Keratinocyte (primary cell): ENCODE results near the gene CD72. TPM values are rescaled to one million over a fixed set of nuclear protein-coding genes. Genes with fewer than 3 reads are reported as not detected.

Experiments
- DNase-seq: peaks from one replicate; pipeline ENCODE4 v3.0.0-alpha.2; 2011; ENCODE audit warnings: low read depth, missing footprints, low spot score
- FAIRE-seq: peaks from 2 replicates; lab custom pipeline; 2011; peaks lifted over from hg19 to GRCh38; lab: Jason Lieb, UNC
- H2AFZ ChIP-seq: 2 replicates; pipeline ENCODE4 v1.6.0; 2012; ENCODE audit warnings: low read length, control low read depth, inconsistent platforms; ENCODE audit not compliant: control insufficient read depth
- H3K27ac ChIP-seq: 2 replicates; pipeline ENCODE4 v1.5.1; 2011; ENCODE audit warnings: low read length; ENCODE audit not compliant: control insufficient read depth, insufficient read depth
- H3K27me3 ChIP-seq: 3 replicates; pipeline ENCODE4 v1.6.0; 2011; ENCODE audit warnings: low read length; ENCODE audit not compliant: control insufficient read depth, insufficient read depth; ENCODE audit errors: extremely low read depth
- H3K36me3 ChIP-seq, 2 experiments: 2 replicates in 1 of 2; 3 replicates in 1 of 2; pipeline ENCODE4 v1.5.1; 2011; ENCODE audit warnings: low read length in 2 of 2, mild to moderate bottlenecking in 1 of 2; ENCODE audit not compliant: control insufficient read depth in 2 of 2, insufficient read depth in 2 of 2; ENCODE audit errors: extremely low read depth in 1 of 2
- H3K4me1 ChIP-seq: 3 replicates; pipeline ENCODE4 v1.5.1; 2011; ENCODE audit warnings: low read length; ENCODE audit not compliant: control insufficient read depth, insufficient read depth; ENCODE audit errors: extremely low read depth
- H3K4me2 ChIP-seq: 3 replicates; pipeline ENCODE4 v1.6.0; 2011; ENCODE audit warnings: low read depth, low read length; ENCODE audit not compliant: control insufficient read depth, insufficient read depth; ENCODE audit errors: extremely low read depth
- H3K4me3 ChIP-seq, 3 experiments: fragments of 200-600 bp in 1 of 3; sonication (generic) in 1 of 3; 2 replicates in 2 of 3; 3 replicates in 1 of 3; pipeline ENCODE4 v1.5.1; 2011 to 2016; ENCODE audit warnings: low read length in 3 of 3, mild to moderate bottlenecking in 3 of 3, control low read depth in 2 of 3, inconsistent platforms in 1 of 3, low read depth in 1 of 3, mixed read lengths in 1 of 3, mixed run types in 1 of 3, moderate library complexity in 1 of 3; ENCODE audit not compliant: control insufficient read depth in 2 of 3, insufficient read depth in 2 of 3; ENCODE audit errors: extremely low read depth in 1 of 3
- H3K79me2 ChIP-seq: 2 replicates; pipeline ENCODE4 v1.6.0; 2012; ENCODE audit warnings: low read length; ENCODE audit not compliant: control insufficient read depth, insufficient read depth
- H3K9ac ChIP-seq: 3 replicates; pipeline ENCODE4 v1.6.0; 2011; ENCODE audit warnings: low read length; ENCODE audit not compliant: control insufficient read depth, insufficient read depth; ENCODE audit errors: extremely low read depth
- H3K9me1 ChIP-seq: 3 replicates; pipeline ENCODE4 v1.6.0; 2011; ENCODE audit warnings: low read length; ENCODE audit not compliant: control insufficient read depth, insufficient read depth; ENCODE audit errors: extremely low read depth
- H3K9me3 ChIP-seq: 2 replicates; pipeline ENCODE4 v1.5.1; 2012; ENCODE audit warnings: low read depth, low read length; ENCODE audit not compliant: control insufficient read depth
- H4K20me1 ChIP-seq: 3 replicates; pipeline ENCODE4 v1.6.0; 2011; ENCODE audit warnings: low read length; ENCODE audit not compliant: control insufficient read depth, insufficient read depth; ENCODE audit errors: extremely low read depth
- CTCF ChIP-seq, 3 experiments: IDR thresholded peaks in 1 of 3; conservative IDR thresholded peaks in 1 of 3; optimal IDR thresholded peaks in 1 of 3; 2 replicates in 2 of 3; 3 replicates in 1 of 3; pipeline versions ENCODE3 to v1.5.1; 2011; ENCODE audit warnings: low read length in 3 of 3, mild to moderate bottlenecking in 3 of 3, moderate library complexity in 2 of 3, control low read depth in 1 of 3, inconsistent platforms in 1 of 3; ENCODE audit not compliant: insufficient read depth in 2 of 3; ENCODE audit errors: extremely low read depth in 1 of 3
- EZH2 ChIP-seq: IDR thresholded peaks from one replicate; pipeline ENCODE4 v1.6.1; 2012; ENCODE audit warnings: inconsistent platforms, mild to moderate bottlenecking, low read length, moderate library complexity
- dilution Hi-C: fragments of 300-500 bp; cut with MboI; formaldehyde crosslinking; loops from one replicate; pipeline ENCODE4 v1.7.0; 2020; ENCODE audit warnings: low sequenced_read_pairs; ENCODE audit not compliant: extremely low pct_ligation_motif_present
- polyA plus RNA-seq, 5 experiments: library from polyadenylated mRNA; depleted of rRNA in 3 of 5; stranded (reverse) in 3 of 5; stranded (forward) in 1 of 5; unstranded in 1 of 5; fragments of >200 nt; gene quantifications; 1 replicate in 1 of 5; 2 replicates in 3 of 5; 3 replicates in 1 of 5; pipeline versions ENCODE4 v1.2.1 to v1.2.3, GENCODE V29; 2011 to 2012; ENCODE audit warnings: missing spikeins in 2 of 5, low read depth in 1 of 5, low replicate concordance in 1 of 5

The CD72 gene
- polyA plus RNA-seq, 1 donor (not counting 4 experiments of a cell fraction or from before 2014, with no cell fraction given): 0.66 TPM

DNA sequence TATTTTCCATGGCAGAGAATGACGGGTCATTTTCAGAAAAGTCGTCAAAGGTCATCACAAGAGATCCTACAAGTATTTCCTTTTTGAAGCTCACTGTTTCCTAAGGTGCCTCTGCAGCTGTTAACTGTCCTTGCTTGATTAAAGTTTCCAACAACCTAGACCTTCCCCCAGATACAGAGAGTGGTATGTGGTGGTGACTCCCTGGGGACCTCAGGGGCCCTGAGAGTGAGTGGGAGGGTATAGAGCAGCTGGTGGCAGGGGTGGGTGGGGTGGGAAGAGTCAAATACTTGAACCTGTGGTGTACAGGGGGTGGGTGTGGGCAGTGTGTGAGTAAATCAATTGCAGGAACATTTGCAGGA lies 1.6 kb upstream of the CD72 start:
- Histone ChIP-seq H3K79me2 (no peaks in the 10 kb centered on the region), H3K4me1 (no peaks in the 10 kb centered on the region), H3K27me3 (peaks cover 25% of the 10 kb centered on the region), H3K27ac (no peak overlapping the region), H3K36me3 (no peaks in the 10 kb centered on the region), H3K4me3 (no peak overlapping the region), H4K20me1 (no peaks in the 10 kb centered on the region), H3K9me1 (no peaks in the 10 kb centered on the region), H3K4me2 (no peak overlapping the region), H2AFZ (no peak overlapping the region), H3K9me3 (no peaks in the 10 kb centered on the region), H3K9ac (no peak overlapping the region)
- DNase-seq: no peak
- no peak for FAIRE-seq
- dilution Hi-C loops: no loop called here
- TF ChIP-seq CTCF (optimal IDR thresholded peaks at IDR 0.05 in 1 of 3, IDR thresholded peaks at IDR 0.05 in 1 of 3, conservative IDR thresholded peaks at IDR 0.05 in 1 of 3; ENCODE audit: extremely low read depth in 1 of 3, insufficient read depth in 2 of 3, low read length in 3 of 3): no peak
- no peak for TF ChIP-seq EZH2

DNA sequence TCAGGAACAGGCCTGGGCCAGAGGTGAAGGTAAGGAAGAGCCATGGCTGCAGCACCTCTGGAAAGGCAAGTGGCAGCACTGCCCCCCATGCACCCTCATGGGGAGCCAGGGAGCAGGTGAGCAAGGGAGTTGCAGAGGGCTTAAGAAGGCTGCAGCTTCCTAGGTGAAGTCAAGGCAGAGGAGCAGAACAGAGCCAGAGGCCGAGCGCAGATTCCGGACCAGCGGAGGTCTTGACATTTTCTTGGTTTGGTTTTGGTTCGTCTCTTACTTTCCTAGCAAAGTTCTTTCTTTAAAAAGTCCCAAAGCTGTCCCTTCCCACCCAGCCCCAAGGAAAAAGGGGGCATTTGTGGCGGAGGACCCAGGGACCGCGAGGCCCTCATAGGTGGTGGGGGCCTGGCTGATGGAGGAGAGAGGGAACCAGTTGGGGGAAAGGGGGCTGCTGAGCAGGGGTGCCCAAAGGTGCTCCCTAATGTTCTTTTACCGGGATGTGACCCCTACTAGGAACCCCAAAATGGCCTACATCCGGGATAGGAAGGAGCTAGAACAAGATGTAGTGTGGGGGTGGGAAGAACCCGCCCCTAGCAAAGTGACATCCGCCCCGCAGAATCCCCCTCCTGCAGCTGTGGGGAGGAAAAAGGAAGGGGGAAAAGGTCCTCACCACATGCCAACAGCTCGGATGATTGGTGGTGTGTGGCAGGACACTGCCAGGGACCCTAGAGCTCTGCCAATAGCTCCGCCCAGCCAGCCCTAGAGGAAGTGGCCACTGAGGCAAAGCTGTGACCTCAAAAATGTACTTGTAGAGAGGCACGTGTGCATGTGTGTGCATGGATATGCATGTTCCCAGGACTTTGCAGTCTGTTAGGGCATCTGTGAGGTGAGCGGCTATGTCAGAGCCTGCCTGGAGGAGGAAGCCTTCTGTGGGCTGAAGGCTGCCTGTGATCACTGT lies 914 bp upstream of the CD72 start:
- Histone ChIP-seq H3K36me3 (no peaks in the 10 kb centered on the region), H3K79me2 (no peaks in the 10 kb centered on the region), H3K4me2 (no peak overlapping the region), H4K20me1 (no peaks in the 10 kb centered on the region), H3K9ac (no peak overlapping the region), H2AFZ (no peak overlapping the region), H3K9me3 (no peaks in the 10 kb centered on the region), H3K4me1 (no peaks in the 10 kb centered on the region), H3K27ac (no peak overlapping the region), H3K4me3 (no peak overlapping the region), H3K27me3 (peaks cover 25% of the 10 kb centered on the region), H3K9me1 (no peaks in the 10 kb centered on the region)
- dilution Hi-C loops: no loop called here
- TF ChIP-seq CTCF (optimal IDR thresholded peaks at IDR 0.05 in 1 of 3, IDR thresholded peaks at IDR 0.05 in 1 of 3, conservative IDR thresholded peaks at IDR 0.05 in 1 of 3; ENCODE audit: extremely low read depth in 1 of 3, insufficient read depth in 2 of 3, low read length in 3 of 3) (no peak), EZH2 (no peak)
- no peak for FAIRE-seq
- no peak for DNase-seq
